Activated naive CD4-positive, alpha-beta T cell treated with anti-CD3 and anti-CD28 coated beads, Interleukin-2, amount 50 U/mL, for 16 hours (primary cell): Measurements from ENCODE around the gene ME1.
"Not testable (repeated sequence)": the region's sequence is repeated elsewhere in the genome, so short reads cannot be mapped to it uniquely, and the experiment has no call there.

Experiments
- DNase-seq: peaks from one replicate; pipeline ENCODE4 v3.0.0-alpha.2; 2020

Gene ME1

GRCh38 chr6:83352424-83353061, 78.3 kb downstream of the ME1 start:
- DNase-seq, result no peak

- no peak for DNase-seq
Observed at GRCh38 chr6:83343121-83343520, 87.7 kb downstream of the ME1 start.

- DNase-seq, result no peak
Observed at GRCh38 chr6:83341765-83342164, 89.1 kb downstream of the ME1 start.

GRCh38 chr6:83333916-83334315, 96.9 kb downstream of the ME1 start:
- DNase-seq, result not testable (repeated sequence)

GRCh38 chr6:83333500-83333899, 97.4 kb downstream of the ME1 start:
- DNase-seq, result no peak

GRCh38 chr6:83314693-83315092, 116.2 kb downstream of the ME1 start:
- no peak for DNase-seq

GRCh38 chr6:83313882-83314281, 117.0 kb downstream of the ME1 start:
- DNase-seq, result no peak

- DNase-seq, result no peak
Observed at GRCh38 chr6:83311231-83311630, 119.6 kb downstream of the ME1 start.

GRCh38 chr6:83310046-83310445, 120.8 kb downstream of the ME1 start:
- no peak for DNase-seq

- no peak for DNase-seq
Observed at GRCh38 chr6:83309344-83309743, 121.5 kb downstream of the ME1 start.

GRCh38 chr6:83308833-83309232, 122.0 kb downstream of the ME1 start:
- DNase-seq, result no peak

- no peak for DNase-seq
Observed at GRCh38 chr6:83307849-83308248, 123.0 kb downstream of the ME1 start.

- no peak for DNase-seq
Observed at GRCh38 chr6:83303426-83303825, 127.4 kb downstream of the ME1 start.

- DNase-seq, result no peak
Observed at GRCh38 chr6:83294676-83295075, 136.2 kb downstream of the ME1 start.

GRCh38 chr6:83292900-83293843, 137.7 kb downstream of the ME1 start:
- no peak for DNase-seq

GRCh38 chr6:83287298-83287697, 143.6 kb downstream of the ME1 start:
- not testable (repeated sequence) for DNase-seq

- DNase-seq, result no peak
Observed at GRCh38 chr6:83285917-83286316, 144.9 kb downstream of the ME1 start.

- DNase-seq, result no peak
Observed at GRCh38 chr6:83273596-83273995, 157.3 kb downstream of the ME1 start.

- no peak for DNase-seq
Observed at GRCh38 chr6:83270971-83271719, 159.7 kb downstream of the ME1 start.

GRCh38 chr6:83265384-83265783, 165.5 kb downstream of the ME1 start:
- no peak for DNase-seq

- DNase-seq, result no peak
Observed at GRCh38 chr6:83260577-83260976, 170.3 kb downstream of the ME1 start.

GRCh38 chr6:83258517-83258916, 172.3 kb downstream of the ME1 start:
- no peak for DNase-seq

GRCh38 chr6:83257791-83258190, 173.1 kb downstream of the ME1 start:
- DNase-seq, result no peak

- not testable (repeated sequence) for DNase-seq
Observed at GRCh38 chr6:83256719-83257118, 174.1 kb downstream of the ME1 start.
